Transverse colon (tissue), 4 donors: ENCODE data around the gene OSBPL6.

Experiments
- POLR2AphosphoS5 ChIP-seq, 3 donors: sonication (generic); formaldehyde crosslinking; IDR thresholded peaks; one replicate each; pipeline ENCODE4 v1.6.1; 2016; ENCODE audit warnings: antibody characterized with exemption in 3 of 3
- TF ChIP-seq, protein P1 (sequence below), 5 experiments: fragments of 200-600 bp in 3 of 5; fragments of 450-650 bp in 2 of 5; sonication (generic) in 3 of 5; IDR thresholded peaks; 1 replicate in 2 of 5; 2 replicates in 3 of 5; pipeline ENCODE4 v1.5.1; 2016 to 2017; ENCODE audit warnings: antibody characterized with exemption in 5 of 5, inconsistent platforms in 3 of 5, mild to moderate bottlenecking in 2 of 5, moderate library complexity in 1 of 5

- no peak for TF ChIP-seq POLR2AphosphoS5 (IDR thresholded peaks at IDR 0.05)
- TF ChIP-seq, protein P1, sequence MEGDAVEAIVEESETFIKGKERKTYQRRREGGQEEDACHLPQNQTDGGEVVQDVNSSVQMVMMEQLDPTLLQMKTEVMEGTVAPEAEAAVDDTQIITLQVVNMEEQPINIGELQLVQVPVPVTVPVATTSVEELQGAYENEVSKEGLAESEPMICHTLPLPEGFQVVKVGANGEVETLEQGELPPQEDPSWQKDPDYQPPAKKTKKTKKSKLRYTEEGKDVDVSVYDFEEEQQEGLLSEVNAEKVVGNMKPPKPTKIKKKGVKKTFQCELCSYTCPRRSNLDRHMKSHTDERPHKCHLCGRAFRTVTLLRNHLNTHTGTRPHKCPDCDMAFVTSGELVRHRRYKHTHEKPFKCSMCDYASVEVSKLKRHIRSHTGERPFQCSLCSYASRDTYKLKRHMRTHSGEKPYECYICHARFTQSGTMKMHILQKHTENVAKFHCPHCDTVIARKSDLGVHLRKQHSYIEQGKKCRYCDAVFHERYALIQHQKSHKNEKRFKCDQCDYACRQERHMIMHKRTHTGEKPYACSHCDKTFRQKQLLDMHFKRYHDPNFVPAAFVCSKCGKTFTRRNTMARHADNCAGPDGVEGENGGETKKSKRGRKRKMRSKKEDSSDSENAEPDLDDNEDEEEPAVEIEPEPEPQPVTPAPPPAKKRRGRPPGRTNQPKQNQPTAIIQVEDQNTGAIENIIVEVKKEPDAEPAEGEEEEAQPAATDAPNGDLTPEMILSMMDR (IDR thresholded peaks at IDR 0.05) = no peak
Observed at GRCh38 chr2:178320011-178320585, 125.8 kb downstream of the OSBPL6 start.
